Right lobe of liver (tissue), 4 donors: ENCODE results near the gene CYYR1.

Source experiments
- CTCF ChIP-seq, 4 donors: fragments of 200-600 bp in 3 of 4; fragments of 450-650 bp in 1 of 4; IDR thresholded peaks; one replicate each; pipeline versions ENCODE4 v1.5.1 to v1.8.0; 2016 to 2022; ENCODE audit warnings: antibody characterized with exemption in 4 of 4, mild to moderate bottlenecking in 2 of 4
- POLR2A ChIP-seq: fragments of 450-650 bp; IDR thresholded peaks from one replicate; pipeline ENCODE4 v1.6.1; 2017; ENCODE audit warnings: antibody characterized with exemption, mild to moderate bottlenecking
- donor health status: DM: no; HTN: no; CAD: no.
- donor health status: DM: no; HTN: no; CAD: no.
- donor health status: DM: no; HTN: yes; CAD: no.

GRCh38 chr21:26445440-26445839 lies 127.6 kb downstream of the CYYR1 start:
- TF ChIP-seq CTCF (IDR thresholded peaks at IDR 0.05) (no peak), POLR2A (no peak)
